Kidney tubule cell (primary cell): ENCODE measurements around the gene ARHGEF3.

Experiments used
- DNase-seq: peaks from one replicate; pipeline ENCODE4 v3.0.0-alpha.2; 2018; ENCODE audit warnings: low spot score

ARHGEF3 gene

GRCh38 chr3:56796202-56796601 is 5.5 kb downstream of the ARHGEF3 start:
- DNase-seq, result no peak

- DNase-seq, result no peak
Measured at GRCh38 chr3:56795829-56796185, 5.9 kb downstream of the ARHGEF3 start.

GRCh38 chr3:56795097-56795828 is 6.5 kb downstream of the ARHGEF3 start:
- DNase-seq, result no peak

DNA sequence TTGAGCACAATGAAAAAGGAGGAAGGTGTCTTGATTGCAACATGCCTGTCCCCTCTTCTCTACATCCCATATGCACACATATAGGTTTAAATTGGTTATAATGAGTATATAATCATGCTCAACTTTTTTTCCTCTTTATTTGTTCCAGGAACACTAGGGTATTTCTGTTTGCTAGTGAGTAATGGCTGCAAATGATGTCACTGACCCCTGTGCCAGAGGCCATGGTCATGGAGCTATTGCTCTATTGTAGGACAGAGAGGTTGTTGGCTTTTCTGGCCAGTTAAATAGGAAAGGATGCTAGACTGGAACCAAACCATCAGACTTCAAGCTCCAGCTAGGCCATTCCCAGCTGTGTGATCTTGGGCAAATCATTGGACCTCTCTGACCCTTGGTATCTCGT is 9.6 kb downstream of the ARHGEF3 start:
- no peak for DNase-seq

GRCh38 chr3:56790016-56790821 is 11.5 kb downstream of the ARHGEF3 start:
- DNase-seq, result no peak

GRCh38 chr3:56789076-56789475 is 12.7 kb downstream of the ARHGEF3 start:
- no peak for DNase-seq

- DNase-seq, result no peak
Measured at GRCh38 chr3:56788521-56788920, 13.2 kb downstream of the ARHGEF3 start.

- no peak for DNase-seq
Measured at GRCh38 chr3:56787784-56788256, 13.9 kb downstream of the ARHGEF3 start.

- DNase-seq, result no peak
Measured at GRCh38 chr3:56787258-56787775, 14.4 kb downstream of the ARHGEF3 start.

DNA sequence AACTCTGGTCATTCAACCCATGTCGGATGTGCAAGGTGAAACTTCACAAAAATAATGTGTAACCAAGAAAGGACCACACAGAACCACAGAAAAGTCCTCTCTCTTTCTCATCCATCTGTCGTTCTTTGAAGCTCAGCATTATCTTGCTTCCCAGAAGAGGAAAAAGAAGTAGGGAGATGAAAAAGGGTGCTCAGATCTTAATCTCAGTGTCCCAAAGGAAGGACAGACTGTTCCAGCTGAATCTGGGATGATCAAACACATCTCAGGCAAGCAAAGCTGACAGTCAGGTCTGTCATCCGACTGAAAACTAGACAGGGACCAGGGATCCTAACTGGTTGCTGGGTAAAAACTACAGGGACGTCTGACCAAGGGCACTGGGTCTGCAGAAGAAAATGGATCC is 16.2 kb downstream of the ARHGEF3 start:
- no peak for DNase-seq

- DNase-seq, result no peak
Measured at GRCh38 chr3:56784448-56785001, 17.2 kb downstream of the ARHGEF3 start.

DNA sequence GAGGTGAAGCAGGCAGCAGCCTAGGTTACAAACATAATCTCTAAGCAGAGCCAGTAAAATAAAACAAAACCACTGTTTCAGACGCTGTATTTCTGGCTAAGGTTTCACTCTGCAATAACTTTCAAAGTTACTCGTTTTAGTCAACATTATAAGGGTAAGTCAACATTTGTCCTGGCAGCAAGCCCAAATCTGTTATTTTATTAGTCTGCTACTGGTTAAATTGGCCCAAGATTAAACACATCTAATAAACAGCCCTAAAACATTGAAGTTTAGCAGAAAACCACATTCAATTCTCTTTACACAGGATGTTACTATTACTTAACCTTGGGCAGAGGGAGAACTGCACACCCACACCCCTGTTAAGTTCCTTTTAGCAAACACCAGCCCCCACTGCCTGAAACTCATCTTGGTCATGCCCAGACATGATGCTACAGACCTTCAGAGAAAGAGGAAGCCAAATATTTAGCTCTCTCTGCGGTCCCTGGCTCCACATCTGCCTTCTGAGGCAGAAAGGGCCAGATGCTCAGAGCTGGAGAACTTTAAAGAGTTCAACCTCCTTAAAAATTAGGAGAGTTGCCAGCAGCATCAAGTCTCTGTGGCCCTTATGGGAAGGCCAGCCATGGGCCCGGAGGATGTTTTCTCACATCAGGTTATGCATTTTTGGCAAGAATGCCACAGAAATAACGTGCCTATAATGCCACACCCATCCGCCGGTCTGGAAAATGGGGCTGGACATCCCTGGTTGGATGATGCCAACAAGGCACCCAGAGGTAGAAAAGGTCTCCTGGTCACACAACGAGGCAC is 17.9 kb downstream of the ARHGEF3 start:
- DNase-seq, result peak; percentile 15

DNA sequence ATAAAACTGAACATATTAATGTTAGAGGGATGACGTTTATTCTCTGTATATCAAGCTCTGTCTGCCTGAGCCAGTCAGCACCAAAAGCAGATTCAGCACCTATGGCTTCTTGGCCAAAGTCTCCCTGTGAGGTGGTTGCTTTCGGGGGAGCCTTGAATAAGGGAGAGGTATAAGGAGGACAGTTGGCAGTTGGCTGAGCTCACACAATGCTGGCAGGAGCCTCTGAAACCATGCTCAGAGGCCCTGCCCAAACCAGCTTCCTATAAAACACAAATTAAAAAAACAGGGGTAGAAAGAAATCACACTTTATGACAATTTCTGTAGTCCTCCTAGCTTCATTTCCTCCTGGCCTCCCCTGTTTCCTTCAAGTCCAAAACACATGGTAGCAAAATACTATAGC is 18.8 kb downstream of the ARHGEF3 start:
- no peak for DNase-seq

DNA sequence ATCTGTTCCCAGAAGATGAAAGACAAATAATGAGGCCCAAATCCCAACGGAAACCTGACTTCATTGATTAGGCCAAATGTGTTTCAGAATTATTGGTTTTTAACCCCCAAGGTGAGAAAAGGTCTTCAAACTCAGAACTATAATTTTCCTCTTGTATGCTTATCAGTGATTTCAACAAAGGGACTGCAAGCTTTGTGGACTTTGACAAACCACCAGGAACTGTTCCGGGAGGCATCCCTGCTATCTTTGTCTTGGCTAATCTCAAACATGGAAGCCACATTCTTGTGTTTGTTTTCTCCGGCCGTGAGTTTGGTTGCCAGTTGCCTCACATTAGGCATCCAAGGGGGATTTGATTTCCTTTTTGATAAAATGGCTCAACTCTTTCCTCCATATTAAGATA is 19.5 kb downstream of the ARHGEF3 start:
- no peak for DNase-seq

GRCh38 chr3:56781762-56782161 is 20.0 kb downstream of the ARHGEF3 start:
- no peak for DNase-seq

- no peak for DNase-seq
Measured at GRCh38 chr3:56780936-56781335, 20.8 kb downstream of the ARHGEF3 start.

GRCh38 chr3:56778893-56779292 is 22.9 kb downstream of the ARHGEF3 start:
- no peak for DNase-seq

- DNase-seq, result no peak
Measured at GRCh38 chr3:56776556-56776950, 25.2 kb downstream of the ARHGEF3 start.

GRCh38 chr3:56775838-56776555 is 25.8 kb downstream of the ARHGEF3 start:
- DNase-seq, result peak; percentile 6

DNA sequence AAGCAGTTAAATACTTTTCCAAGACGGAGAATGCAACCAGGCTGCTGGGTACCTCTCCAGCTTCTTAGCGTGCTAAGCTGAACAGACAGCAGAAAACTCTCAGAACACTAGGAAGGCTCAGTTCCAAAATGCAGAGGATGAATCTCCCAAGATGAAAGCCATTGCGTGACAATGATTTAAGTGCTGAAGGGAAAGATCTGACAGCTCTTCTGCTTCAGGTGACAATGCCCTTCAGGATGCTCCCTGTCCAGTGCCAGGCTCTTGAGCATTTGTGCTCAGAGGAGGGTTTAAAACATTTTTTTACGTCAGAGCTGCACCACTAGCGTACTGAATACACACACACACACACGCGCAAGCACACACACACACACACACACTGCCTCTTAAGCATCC is 26.3 kb downstream of the ARHGEF3 start:
- DNase-seq, result no peak

GRCh38 chr3:56773986-56774385 is 27.8 kb downstream of the ARHGEF3 start:
- no peak for DNase-seq
